SHP77 (cell line): ENCODE data around the gene TTYH3.
"Not testable (repeated sequence)": the region's sequence is repeated elsewhere in the genome, so short reads cannot be mapped to it uniquely, and the experiment has no call there.

Source experiments
- DNase-seq, 2 experiments: peaks; one replicate each; lab custom pipeline; 2025; lab: John Stamatoyannopoulos, UW

Gene TTYH3

GRCh38 chr7:2602406-2603043 is 29.3 kb upstream of the TTYH3 start:
- DNase-seq: peak; percentile 88 to 94

- no peak for DNase-seq
These were observed 28.5 kb upstream of the TTYH3 start for GRCh38 chr7:2603044-2603965.

DNA sequence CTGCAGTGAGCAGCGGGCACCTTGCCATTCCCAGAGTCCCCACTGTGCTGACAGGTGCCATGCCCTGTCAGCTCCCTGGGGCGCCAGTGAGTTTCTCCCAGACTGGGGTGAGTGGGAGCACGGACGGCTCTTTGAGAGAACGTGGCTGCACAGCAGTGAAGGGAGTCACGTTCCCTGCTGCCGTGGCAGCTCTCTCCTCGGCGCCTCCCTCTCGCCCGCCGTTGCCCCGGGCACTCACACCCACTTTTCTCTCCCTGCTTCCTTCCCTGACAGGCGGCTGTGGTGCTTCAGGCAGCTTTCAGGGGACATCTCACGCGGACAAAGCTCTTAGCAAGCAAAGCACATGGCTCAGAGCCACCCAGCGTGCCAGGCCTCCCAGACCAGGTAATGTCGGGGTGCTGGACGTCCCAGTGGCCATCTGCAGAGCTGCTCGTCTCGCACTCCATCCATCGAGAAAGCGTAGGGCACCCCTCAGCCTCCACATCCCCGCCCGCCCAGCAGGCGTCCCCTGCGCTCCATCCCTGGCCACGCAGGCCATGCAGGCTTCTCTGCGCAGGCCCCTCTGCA is 27.1 kb upstream of the TTYH3 start:
- no peak for DNase-seq

DNA sequence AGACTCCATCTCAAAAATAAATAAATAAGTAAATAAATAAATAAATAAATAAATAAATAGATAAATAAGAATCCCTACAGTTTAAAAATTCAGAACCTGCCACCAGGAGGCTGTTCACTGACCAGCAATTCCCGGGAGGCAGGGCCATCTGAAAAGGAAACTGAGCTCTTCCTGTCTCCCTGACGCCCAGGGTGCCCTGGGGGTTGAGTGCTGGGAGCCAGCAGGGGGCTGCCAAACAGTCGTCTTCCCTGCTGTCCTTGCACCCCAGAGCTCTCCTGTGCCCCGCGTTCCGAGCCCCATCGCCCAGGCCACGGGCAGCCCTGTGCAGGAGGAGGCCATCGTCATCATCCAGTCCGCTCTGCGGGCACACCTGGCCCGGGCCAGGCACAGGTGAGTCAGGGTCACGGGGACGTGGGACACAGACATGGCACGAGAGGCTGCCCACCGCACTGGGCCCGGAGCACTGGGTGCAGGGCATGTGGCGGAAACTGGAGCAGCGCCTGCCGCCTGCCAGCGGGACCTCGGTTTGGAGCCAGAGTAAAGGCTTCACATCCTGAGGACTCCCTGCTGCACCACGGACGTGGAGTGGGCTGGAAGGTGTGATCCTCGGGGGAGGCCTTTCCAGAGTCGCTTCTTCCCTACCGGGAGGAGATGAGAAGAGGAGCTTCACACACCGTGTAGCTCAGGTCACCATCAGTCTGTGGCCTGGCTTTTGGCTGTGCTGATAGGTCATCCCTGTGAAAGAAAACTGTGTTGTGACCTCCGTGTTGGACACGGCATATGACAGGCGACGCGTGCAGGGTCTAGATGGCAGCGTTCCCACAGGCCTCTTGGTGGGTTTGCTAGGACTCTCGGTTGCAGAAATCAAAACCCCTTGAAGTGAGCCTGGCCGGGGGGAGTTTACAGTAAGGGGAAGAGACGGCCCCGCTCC is 25.9 kb upstream of the TTYH3 start:
- DNase-seq: no peak

GRCh38 chr7:2606539-2606936 is 25.2 kb upstream of the TTYH3 start:
- no peak for DNase-seq

DNA sequence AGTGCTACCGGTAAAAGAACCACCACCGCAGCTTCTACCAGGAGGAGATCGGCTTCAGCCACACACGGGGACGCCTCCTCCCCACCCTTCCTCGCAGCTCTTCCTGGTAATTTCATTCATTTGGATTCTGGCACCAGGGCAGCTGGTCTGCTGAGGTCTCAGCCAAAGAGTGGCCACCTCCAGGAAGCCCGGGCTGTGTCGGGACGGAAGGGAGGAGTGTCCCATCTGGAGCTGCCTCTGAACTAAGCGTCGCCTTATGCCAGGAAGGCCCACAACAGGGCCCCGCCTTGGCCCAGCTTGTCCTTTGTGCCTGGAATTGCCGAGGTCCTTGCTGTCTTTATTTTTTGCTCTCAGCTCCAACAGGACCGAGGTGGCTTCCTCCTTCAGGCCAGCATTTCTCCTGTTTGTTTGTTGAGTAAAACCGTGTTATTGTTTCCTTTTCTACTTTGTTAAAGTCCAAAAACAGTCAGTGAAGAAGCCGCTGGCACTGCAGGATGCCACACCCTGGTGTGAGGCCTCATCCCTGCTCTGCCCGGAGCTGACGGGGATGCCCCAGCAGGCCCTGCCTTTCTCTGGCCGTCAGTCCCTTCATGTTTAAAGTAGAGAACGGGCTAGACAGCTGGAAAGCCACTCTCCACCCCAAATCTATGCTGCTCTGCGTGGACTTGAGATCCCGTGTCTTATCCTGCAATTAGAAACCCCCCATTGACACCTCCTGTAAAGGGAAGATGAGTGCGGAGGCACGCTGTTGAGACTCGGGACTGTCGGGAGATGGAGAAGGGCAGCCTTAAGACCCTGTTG is 24.5 kb upstream of the TTYH3 start:
- no peak for DNase-seq

GRCh38 chr7:2607923-2608904 is 23.6 kb upstream of the TTYH3 start:
- no peak for DNase-seq

GRCh38 chr7:2608921-2609411 is 22.8 kb upstream of the TTYH3 start:
- no peak for DNase-seq

DNA sequence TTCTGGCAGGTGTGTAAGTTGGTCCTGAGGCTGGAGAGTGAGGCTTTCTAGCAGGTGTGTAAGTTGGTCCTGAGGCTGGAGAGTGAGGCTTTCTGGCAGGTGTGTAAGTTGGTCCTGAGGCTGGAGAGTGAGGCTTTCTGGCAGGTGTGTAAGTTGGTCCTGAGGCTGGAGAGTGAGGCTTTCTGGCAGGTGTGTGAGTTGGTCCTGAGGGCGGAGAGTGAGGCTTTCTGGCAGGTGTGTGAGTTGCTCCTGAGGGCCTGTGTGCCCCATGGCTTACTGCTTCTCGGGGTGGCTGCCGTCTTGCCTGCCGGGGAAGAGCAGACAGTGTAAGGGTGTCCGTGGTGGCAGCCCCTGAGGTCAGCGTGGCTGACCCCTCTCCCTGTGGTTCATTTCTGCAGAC is 22.1 kb upstream of the TTYH3 start:
- not testable (repeated sequence) for DNase-seq

- no peak for DNase-seq
These were observed 21.3 kb upstream of the TTYH3 start for GRCh38 chr7:2610466-2610865.

GRCh38 chr7:2610898-2611297 is 20.9 kb upstream of the TTYH3 start:
- no peak for DNase-seq

- no peak for DNase-seq
These were observed 20.4 kb upstream of the TTYH3 start for GRCh38 chr7:2611401-2611800.

GRCh38 chr7:2611922-2612321 is 19.9 kb upstream of the TTYH3 start:
- no peak for DNase-seq

DNA sequence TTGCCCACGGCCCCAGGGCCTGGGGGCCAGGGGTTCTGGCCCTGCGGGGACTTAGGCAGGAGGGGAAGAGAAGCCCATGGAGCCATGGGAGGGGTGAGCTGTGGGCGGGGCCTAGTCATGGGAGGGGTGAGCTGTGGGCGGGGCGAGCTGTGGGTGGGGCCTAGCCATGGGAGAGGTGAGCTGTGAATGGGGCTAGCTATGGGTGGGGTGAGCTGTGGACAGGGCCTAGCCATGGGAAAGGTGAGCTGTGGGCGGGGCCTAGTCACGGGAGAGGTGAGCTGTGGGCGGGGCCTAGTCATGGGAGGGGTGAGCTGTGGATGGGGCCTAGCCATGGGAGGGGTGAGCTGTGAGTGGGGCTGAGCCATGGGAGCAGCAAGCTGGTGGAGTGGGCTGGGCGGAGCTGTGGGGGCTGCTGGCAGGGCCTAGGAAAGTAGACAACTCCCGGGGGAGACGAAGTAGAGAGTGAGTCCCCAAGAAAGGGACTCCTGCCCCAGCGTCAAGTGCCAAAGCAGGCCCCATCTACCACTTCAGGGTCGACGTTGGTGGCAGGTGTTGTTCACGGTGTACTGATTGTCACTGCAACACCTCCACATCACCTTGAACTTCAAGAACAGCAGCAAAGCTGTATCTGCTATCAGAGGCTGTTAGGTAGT is 19.2 kb upstream of the TTYH3 start:
- DNase-seq: no peak

DNA sequence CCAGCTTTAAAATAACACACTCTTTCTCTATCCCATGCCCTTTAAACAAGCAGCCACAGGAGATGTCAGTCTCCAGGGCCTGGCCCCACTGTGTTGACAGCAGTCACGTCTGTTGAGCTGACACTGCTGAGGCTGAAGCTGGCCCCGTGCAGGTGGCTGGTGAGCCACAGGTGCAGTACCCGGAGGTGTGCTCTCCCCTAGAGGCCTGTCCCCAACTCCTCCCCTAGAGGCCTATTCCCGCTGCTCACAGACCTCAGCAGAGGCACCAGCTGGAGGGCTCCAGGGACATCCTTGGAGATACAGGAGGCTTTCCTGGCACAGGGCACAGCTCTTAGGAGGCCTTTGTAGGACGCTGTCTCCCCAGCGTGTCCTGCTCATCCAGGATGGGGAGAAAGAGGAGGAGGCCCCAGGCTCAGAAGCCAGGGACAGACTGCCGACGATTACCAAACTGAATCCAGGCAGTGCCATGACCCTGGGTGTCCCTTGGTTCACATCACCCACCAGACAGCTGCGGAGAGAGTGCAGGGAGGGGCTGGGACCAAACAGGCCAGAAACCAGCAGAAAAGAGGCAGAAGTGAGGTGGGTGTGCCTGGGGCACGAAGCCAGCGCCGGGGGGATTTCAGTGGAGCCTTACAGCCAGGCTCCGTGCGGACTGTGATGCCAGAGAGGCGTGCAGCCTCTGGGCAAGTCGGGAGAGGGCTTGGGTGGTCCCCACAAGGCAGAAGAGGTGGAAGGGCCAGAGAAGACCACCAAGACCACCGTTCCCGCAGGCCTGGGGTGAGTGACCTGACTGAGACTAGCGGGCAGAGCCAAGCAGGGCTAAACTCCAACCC is 18.5 kb upstream of the TTYH3 start:
- peak; percentile 56 to 77 for DNase-seq

GRCh38 chr7:2613931-2614600 is 17.7 kb upstream of the TTYH3 start:
- DNase-seq: peak; percentile 28 to 45

- DNase-seq: peak; percentile 31 to 80
These were observed 17.0 kb upstream of the TTYH3 start for GRCh38 chr7:2614631-2615330.
